ENCODE data around the gene NUP153. TPM values are rescaled to one million over a fixed set of nuclear protein-coding genes. Genes with fewer than 3 reads are reported as not detected.

The NUP153 gene
- total and polyA plus RNA-seq, 7 donors, result 6.6 to 31.4 (median 30.0) TPM

- DNase-seq, result no peak
- Histone ChIP-seq H3K9me3 (no peaks in the 10 kb centered on the region), H3K4me3 (no peak overlapping the region), H3K4me1 (no peaks in the 10 kb centered on the region), H3K36me3 (no peaks in the 10 kb centered on the region), H3K27ac (no peak overlapping the region), H3K27me3 (no peaks in the 10 kb centered on the region)
- TF ChIP-seq POLR2A (IDR thresholded peaks at IDR 0.05) (no peak), POLR2AphosphoS5 (IDR thresholded peaks at IDR 0.05) (no peak), EP300 (IDR thresholded peaks at IDR 0.05) (no peak)
- TF ChIP-seq, protein P1, sequence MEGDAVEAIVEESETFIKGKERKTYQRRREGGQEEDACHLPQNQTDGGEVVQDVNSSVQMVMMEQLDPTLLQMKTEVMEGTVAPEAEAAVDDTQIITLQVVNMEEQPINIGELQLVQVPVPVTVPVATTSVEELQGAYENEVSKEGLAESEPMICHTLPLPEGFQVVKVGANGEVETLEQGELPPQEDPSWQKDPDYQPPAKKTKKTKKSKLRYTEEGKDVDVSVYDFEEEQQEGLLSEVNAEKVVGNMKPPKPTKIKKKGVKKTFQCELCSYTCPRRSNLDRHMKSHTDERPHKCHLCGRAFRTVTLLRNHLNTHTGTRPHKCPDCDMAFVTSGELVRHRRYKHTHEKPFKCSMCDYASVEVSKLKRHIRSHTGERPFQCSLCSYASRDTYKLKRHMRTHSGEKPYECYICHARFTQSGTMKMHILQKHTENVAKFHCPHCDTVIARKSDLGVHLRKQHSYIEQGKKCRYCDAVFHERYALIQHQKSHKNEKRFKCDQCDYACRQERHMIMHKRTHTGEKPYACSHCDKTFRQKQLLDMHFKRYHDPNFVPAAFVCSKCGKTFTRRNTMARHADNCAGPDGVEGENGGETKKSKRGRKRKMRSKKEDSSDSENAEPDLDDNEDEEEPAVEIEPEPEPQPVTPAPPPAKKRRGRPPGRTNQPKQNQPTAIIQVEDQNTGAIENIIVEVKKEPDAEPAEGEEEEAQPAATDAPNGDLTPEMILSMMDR (IDR thresholded peaks at IDR 0.05), result no peak
- intact Hi-C loops (cut with DNase I), result no loop called here
- WGBS, 2 donors, result 78 to 80% methylated on average over 3 of the region's 3 CpGs
Measured at GRCh38 chr6:17721671-17722070, 14.9 kb upstream of the NUP153 start.

GRCh38 chr6:17719323-17720041 is 12.8 kb upstream of the NUP153 start:
- no peak for DNase-seq
- no peaks in the 10 kb centered on the region for H3K9me3 ChIP-seq
- peaks cover 0 to 7% (median 0%) of the 10 kb centered on the region in 4 donors for H3K4me1 ChIP-seq
- TF ChIP-seq, protein P1 (IDR thresholded peaks at IDR 0.05), result no peak
- TF ChIP-seq EP300 (IDR thresholded peaks at IDR 0.05) (no peak), POLR2A (IDR thresholded peaks at IDR 0.05) (no peak), POLR2AphosphoS5 (IDR thresholded peaks at IDR 0.05) (no peak)
- intact Hi-C loops (cut with DNase I), result no loop called here
- no peak overlapping the region for H3K4me3 ChIP-seq
- H3K36me3 ChIP-seq, result no peaks in the 10 kb centered on the region
- WGBS, 2 donors, result 11 to 64% methylated on average over 3 of the region's 3 CpGs
- no peaks in the 10 kb centered on the region for H3K27me3 ChIP-seq
- H3K27ac ChIP-seq, result no peak overlapping the region

GRCh38 chr6:17716221-17716620 is 9.5 kb upstream of the NUP153 start:
- Histone ChIP-seq H3K27me3 (no peaks in the 10 kb centered on the region), H3K4me3 (no peak overlapping the region), H3K4me1 (peaks cover 0 to 7% (median 0%) of the 10 kb centered on the region in 4 donors), H3K9me3 (no peaks in the 10 kb centered on the region), H3K36me3 (no peaks in the 10 kb centered on the region), H3K27ac (no peak overlapping the region)
- WGBS, 2 donors, result 58 to 70% methylated on average over 2 of the region's 2 CpGs
- intact Hi-C loops (cut with DNase I), result no loop called here
- no peak for DNase-seq
- TF ChIP-seq EP300 (IDR thresholded peaks at IDR 0.05) (no peak), POLR2AphosphoS5 (IDR thresholded peaks at IDR 0.05) (no peak), POLR2A (IDR thresholded peaks at IDR 0.05) (no peak)
- TF ChIP-seq, protein P1 (IDR thresholded peaks at IDR 0.05), result no peak

DNA sequence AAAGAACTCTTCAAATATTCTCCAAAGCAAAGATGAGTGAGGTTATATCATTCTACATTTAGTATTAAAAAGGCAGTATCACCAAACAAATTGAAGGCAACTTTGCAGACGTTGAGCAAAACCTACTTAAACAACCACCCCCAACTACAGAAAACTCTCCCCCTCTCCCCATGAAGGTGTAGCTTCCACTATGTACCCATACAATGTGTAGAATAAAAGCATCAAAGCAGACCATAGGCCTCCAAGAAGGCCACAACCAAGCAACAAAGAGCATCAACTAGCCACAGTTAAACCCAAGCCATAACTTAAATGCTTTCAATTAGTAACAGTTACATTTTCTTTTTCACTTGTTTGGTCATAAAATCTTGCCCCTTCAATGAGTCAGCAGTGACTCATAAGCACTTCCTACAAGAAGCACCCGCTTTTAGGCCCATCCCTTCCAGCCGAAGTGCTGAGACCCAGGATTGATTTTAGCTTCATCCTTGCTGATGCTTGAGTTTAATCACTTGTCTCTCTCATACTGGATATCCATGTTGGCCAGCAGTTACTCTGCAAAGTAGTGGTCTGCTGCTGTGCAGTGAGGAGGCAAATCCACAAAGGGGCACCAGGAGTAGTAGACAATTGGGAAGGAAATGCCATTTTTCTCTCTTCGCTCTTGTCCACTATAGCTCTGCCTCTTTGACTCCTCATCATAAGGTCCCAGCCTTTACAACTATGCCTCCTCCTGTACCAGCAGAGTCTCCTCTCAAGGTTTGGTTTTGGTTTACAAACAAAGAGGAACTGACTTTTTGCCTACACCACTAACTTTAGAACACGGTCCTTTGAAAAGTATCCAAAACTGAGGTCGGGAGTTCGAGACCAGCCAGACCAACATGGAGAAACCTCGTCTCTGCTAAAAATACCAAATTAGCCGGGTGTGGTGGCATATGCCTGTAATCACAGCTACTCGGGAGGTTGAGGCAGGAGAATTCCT is 8.4 kb upstream of the NUP153 start:
- intact Hi-C loops (cut with DNase I), result no loop called here
- no peaks in the 10 kb centered on the region for H3K9me3 ChIP-seq
- H3K27me3 ChIP-seq, result no peaks in the 10 kb centered on the region
- peak overlapping the region in 1 of 4 donors; percentile 31 for H3K27ac ChIP-seq
- no peak overlapping the region for H3K4me3 ChIP-seq
- no peak for DNase-seq
- H3K4me1 ChIP-seq, result peaks cover 0 to 7% (median 0%) of the 10 kb centered on the region in 4 donors
- 65 to 67% methylated on average over 10 of the region's 10 CpGs for WGBS, 2 donors
- TF ChIP-seq POLR2A (IDR thresholded peaks at IDR 0.05) (no peak), POLR2AphosphoS5 (IDR thresholded peaks at IDR 0.05) (no peak), EP300 (IDR thresholded peaks at IDR 0.05) (no peak)
- TF ChIP-seq, protein P1 (IDR thresholded peaks at IDR 0.05), result no peak
- H3K36me3 ChIP-seq, result no peaks in the 10 kb centered on the region

All from sigmoid colon (tissue), 7 donors.